ENCODE results near the gene PTPN4.
"Not testable (repeated sequence)": the region's sequence is repeated elsewhere in the genome, so short reads cannot be mapped to it uniquely, and the experiment has no call there.

Gene PTPN4

DNA sequence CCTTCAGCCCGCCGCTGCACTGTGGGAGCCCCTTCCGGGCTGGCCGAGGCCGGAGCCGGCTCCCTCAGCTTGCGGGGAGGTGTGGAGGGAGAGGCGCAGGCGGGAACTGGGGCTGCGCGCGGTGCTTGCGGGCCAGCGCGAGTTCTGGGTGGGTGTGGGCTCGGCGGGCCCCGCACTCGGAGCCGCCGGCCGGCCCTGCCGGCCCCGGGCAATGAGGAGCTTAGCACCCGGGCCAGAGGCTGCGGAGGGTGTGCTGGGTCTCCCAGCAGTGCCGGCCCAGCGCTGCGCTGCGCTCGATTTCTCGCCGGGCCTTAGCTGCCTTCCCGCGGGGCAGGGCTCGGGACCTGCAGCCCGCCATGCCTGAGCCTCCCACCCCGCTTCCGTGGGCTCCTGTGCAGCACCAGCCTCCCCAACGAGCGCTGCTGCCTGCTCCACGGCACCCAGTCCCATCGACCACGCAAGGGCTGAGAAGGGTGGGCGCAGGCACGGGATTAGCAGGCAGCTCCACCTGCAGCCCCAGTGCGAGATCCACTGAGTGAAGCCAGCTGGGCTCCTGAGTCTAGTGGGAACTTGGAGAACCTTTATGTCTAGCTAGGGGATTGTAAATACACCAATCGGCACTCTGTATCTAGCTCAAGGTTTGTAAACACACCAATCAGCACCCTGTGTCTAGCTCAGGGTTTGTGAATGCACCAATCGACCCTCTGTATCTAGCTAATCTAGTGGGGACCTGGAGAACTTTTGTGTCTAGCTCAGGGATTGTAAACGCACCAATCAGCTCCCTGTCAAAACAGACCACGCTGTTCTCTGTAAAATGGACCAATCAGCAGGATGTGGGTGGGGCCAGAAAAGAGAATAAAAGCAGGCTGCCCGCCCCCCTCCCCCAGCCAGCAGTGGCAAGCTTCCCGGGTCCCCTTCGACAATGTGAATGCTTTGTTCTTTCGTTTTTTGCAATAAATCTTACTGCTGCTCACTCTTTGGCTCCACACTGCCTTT lies 237.5 kb downstream of the PTPN4 start:
- H3K9me3 Mint-ChIP-seq; DNase-seq; H3K4me1 Mint-ChIP-seq (ENCODE audit: low read depth); H3K4me3 Mint-ChIP-seq; H3K27ac Mint-ChIP-seq; H3K36me3 Mint-ChIP-seq (ENCODE audit: low read depth); H3K27me3 Mint-ChIP-seq: not testable (repeated sequence)

DNA sequence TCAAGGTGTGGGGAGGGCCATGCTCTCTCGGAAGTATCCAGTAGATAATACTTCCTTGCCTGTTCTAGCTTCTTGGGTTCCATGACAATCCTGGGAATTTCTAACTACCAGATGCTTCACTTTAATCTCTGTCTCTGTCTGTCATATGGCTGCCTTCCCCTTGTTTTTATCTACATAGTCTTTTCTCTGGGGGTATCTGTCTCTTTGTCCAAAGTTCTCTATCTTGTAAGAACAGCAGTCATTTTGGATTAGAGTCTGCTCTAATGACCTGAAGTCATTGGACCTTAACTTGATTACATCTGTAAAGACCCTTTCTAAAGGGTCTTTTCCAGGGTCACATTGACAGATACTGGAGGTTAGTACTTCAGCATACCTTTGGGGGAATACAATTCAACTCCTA lies 241.7 kb downstream of the PTPN4 start:
- H3K27me3 Mint-ChIP-seq: no peaks in the 10 kb centered on the region
- H3K4me3 Mint-ChIP-seq: no peak overlapping the region
- H3K36me3 Mint-ChIP-seq (ENCODE audit: low read depth): no peaks in the 10 kb centered on the region
- peaks cover 2% of the 10 kb centered on the region for H3K4me1 Mint-ChIP-seq (ENCODE audit: low read depth)
- no peak overlapping the region for H3K27ac Mint-ChIP-seq
- no peaks in the 10 kb centered on the region for H3K9me3 Mint-ChIP-seq
- no peak for DNase-seq

DNA sequence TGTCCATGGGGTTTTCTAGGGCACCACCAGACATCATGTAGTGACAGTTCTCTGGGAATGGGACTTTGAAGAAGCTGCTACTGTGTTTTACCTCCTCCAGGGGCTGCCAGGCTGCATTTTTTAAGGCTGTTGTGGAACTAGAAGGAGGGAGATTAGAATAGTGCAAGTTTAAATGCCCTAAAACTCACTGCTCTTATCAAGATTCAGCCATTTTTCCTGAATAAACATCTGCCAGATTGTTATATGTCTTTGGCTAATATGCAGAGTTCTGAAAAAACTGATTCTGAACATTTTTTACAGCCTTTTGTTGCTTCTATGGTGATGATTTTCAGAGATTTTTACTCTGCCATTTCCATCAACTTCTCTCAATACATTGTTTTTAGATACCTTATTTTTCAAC lies 244.5 kb downstream of the PTPN4 start:
- Mint-ChIP-seq H3K4me3 (no peak overlapping the region), H3K4me1 (ENCODE audit: low read depth) (peaks cover 2% of the 10 kb centered on the region), H3K36me3 (ENCODE audit: low read depth) (no peaks in the 10 kb centered on the region), H3K27ac (no peak overlapping the region), H3K27me3 (no peaks in the 10 kb centered on the region), H3K9me3 (no peaks in the 10 kb centered on the region)
- DNase-seq: no peak

DNA sequence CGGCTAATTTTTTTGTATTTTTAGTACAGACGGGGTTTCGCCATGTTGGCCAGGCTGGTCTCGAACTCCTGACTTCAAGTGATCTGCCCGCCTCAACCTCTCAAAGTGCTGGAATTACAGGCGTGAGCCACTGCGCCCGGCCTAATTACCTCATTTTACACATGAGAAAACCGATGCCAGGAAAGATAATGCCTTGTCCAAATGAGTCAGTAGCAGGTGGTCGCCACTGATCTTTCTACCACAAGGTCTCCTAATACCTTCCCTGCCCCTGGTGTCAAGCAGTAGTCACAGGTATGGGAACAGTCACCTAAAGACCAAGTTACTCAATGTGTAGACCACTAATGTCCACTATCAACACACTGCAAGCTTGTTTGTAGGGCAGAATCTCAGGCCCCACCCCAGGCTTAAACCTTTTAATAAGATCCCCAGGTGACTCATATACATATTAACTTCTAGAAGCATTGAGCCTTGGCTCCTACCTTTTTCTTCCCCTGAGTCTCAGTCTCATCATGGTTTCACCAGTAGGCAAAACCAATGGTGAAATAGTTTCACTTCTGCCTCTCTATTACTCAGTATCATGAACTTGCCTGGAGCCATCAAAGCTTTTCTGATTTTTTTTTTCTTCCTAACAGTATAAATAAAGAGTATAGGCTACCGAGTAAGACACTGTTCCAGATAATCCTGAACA lies 246.3 kb downstream of the PTPN4 start:
- Mint-ChIP-seq H3K4me1 (ENCODE audit: low read depth) (peaks cover 2% of the 10 kb centered on the region), H3K27ac (no peak overlapping the region), H3K36me3 (ENCODE audit: low read depth) (no peaks in the 10 kb centered on the region), H3K9me3 (no peaks in the 10 kb centered on the region), H3K27me3 (no peaks in the 10 kb centered on the region), H3K4me3 (no peak overlapping the region)
- DNase-seq: no peak

DNA sequence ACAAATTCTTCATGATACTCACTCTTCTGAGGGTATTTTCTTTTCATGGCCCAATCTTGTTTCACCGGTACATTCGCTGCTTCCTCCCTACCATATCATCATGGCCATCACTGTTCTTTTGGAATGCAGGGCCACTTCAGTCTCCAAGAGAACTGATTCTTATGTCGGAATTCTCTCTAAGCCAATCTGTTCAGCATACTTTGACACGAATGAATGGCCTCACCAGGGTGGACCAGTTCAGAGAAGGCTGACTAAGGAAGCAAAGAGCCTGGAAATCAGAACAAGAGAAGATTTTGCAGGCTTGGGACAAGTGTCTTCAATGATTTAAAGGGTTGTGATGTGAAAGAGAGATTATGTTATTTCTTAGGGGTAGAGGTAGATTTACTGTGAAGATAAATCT lies 248.1 kb downstream of the PTPN4 start:
- no peak for DNase-seq
- H3K27me3 Mint-ChIP-seq: peaks cover 2% of the 10 kb centered on the region
- no peaks in the 10 kb centered on the region for H3K36me3 Mint-ChIP-seq (ENCODE audit: low read depth)
- no peak overlapping the region for H3K4me3 Mint-ChIP-seq
- H3K4me1 Mint-ChIP-seq (ENCODE audit: low read depth): peaks cover 8% of the 10 kb centered on the region
- H3K27ac Mint-ChIP-seq: no peak overlapping the region
- no peaks in the 10 kb centered on the region for H3K9me3 Mint-ChIP-seq

DNA sequence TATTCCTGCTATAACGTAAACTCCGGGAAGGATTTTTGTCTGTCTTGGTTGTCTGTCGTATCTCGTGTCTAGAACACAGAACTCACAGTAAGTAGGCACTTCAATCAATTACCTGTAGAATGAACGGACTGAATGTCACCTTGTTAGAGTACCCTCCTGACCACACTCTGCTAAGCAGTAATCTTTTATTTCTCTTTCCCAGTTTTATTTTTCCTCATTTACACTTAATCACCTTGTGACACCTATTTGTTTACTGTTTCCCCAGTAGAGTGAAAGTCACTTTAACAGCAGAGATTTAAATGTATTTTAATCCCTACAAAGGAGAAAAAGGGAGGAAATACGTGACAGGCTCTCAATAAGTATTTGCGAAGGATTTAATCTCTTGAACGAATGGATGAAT lies 252.6 kb downstream of the PTPN4 start:
- Mint-ChIP-seq H3K9me3 (no peaks in the 10 kb centered on the region), H3K4me1 (ENCODE audit: low read depth) (peaks cover 19% of the 10 kb centered on the region), H3K27me3 (peaks cover 2% of the 10 kb centered on the region), H3K4me3 (peak overlapping the region; percentile 77), H3K27ac (peak overlapping the region; percentile 26), H3K36me3 (ENCODE audit: low read depth) (no peaks in the 10 kb centered on the region)
- DNase-seq: no peak

DNA sequence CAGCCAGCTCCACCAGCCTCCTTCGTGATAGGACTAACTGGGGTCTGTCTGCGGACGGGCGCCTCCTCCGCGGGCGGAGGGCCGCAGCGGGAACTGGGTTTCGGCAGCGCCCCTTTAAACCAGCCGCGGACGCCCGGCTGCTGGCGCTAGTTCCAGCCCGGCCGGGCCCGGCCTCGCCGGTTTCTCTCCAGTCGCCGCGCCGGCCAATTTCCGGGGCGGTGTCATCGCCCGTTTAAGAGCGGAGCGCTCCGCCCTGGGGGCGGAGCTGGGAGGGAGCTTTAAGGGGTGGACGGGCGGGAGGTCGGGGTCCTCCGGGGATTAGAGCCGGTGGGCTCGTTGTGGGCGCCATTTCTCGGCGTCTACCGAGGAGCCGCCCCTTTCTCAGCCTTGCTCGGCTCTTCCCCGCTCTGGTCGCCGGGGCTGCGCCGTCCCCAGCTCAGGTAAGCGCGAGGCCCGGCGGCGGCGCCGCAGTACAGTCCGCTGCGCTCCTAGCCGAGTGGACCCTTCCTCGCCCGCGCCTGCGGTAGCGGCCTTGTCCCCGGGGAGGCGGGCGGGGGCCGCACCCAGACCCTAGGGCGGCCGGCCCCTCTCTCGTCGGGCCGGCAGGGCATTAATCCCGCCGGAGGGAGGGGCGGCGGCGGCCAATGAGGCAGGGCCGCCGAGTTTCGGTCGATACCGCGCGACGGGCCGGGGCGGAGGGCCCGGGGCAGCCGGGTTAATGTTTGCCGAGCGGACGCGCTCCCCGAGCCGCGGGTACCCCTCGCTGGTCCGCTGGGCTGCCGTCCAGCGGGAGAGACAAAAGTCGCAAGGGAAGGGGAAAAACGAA lies 253.3 kb downstream of the PTPN4 start, which contains the start of gene EPB41L5:
TSS of gene EPB41L5 (plus strand) at position 307 of the 826 bp plus-strand sequence. CDS start 6,008 bp downstream, outside the sequence.
- H3K36me3 Mint-ChIP-seq (ENCODE audit: low read depth): no peaks in the 10 kb centered on the region
- peaks cover 19% of the 10 kb centered on the region for H3K4me1 Mint-ChIP-seq (ENCODE audit: low read depth)
- no peaks in the 10 kb centered on the region for H3K9me3 Mint-ChIP-seq
- H3K27me3 Mint-ChIP-seq: peaks cover 2% of the 10 kb centered on the region
- peak; percentile 89 for DNase-seq
- H3K4me3 Mint-ChIP-seq: peak within 1 kb of the TSS; percentile 77
- peak within 1 kb of the TSS; percentile 53 for H3K27ac Mint-ChIP-seq

DNA sequence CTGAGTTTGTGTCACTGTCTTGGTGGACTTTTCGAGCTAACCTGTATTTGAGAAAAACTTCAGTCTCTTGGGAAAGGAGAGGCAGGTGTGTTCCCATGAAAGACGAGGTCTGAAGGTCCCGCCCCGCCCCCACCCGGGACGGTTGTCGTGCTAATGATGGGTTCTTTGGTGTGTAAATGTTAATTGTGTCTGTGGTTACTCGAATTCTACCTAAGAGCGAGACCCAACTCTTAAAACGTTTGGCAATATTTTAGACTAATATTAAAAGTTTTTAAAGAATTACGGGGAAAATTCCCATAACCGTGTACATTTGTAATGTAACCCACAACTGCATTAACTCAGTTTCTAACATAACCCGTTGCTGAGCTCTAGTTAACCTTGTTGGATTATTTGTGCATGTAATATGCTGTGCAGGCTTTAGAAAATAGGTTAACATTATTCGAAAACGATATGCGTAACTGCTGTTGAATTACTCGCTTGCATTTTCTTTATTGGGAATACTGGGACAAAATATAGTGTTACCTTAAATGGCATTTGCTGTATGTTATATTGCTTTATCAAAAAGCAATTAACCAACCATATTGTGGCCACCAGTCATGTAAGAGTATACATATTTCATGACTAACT lies 254.0 kb downstream of the PTPN4 start:
- no peak for DNase-seq
- Mint-ChIP-seq H3K27ac (peak overlapping the region; percentile 53), H3K36me3 (ENCODE audit: low read depth) (no peaks in the 10 kb centered on the region), H3K4me1 (ENCODE audit: low read depth) (peaks cover 19% of the 10 kb centered on the region), H3K4me3 (peak overlapping the region; percentile 77), H3K9me3 (no peaks in the 10 kb centered on the region), H3K27me3 (peaks cover 2% of the 10 kb centered on the region)

DNA sequence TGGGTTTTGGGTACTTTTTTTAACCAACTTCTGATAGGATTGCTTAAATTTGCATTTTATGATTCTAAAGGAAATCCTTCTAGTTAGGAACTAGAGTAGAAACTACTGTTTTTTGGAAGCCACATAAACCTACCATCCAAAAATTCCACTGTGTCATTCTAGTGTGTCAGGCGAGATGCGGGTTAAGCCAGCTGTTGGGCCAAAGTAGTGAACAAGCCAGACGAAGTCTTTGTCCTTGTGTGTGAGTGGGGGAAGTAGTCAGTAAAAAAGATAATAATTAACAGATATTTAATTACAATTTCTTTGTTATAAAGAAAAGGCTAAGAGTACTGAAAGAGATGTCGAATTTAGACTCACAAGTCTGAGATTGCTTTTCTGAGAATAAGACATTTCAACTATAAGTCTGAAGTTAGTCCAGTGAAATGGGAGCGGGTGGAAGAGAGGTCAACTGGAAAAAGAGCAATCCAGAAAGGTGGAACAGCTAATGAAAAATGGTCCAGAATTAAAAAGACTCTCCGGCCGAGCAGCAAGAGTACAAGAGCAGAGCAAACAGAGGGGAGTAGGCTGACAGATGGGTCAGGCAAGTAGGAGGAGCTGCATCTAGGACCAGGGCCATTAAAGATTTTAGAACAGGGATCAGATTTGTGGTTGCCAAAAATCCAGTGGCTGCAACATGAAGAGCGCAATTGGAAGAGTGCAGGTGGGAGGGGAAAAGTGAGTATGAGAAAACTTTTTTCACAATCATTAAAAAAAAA lies 254.7 kb downstream of the PTPN4 start:
- Mint-ChIP-seq H3K36me3 (ENCODE audit: low read depth) (no peaks in the 10 kb centered on the region), H3K9me3 (no peaks in the 10 kb centered on the region), H3K27ac (no peak overlapping the region), H3K4me1 (ENCODE audit: low read depth) (peaks cover 19% of the 10 kb centered on the region), H3K4me3 (peak overlapping the region; percentile 77), H3K27me3 (peaks cover 2% of the 10 kb centered on the region)
- DNase-seq: no peak

DNA sequence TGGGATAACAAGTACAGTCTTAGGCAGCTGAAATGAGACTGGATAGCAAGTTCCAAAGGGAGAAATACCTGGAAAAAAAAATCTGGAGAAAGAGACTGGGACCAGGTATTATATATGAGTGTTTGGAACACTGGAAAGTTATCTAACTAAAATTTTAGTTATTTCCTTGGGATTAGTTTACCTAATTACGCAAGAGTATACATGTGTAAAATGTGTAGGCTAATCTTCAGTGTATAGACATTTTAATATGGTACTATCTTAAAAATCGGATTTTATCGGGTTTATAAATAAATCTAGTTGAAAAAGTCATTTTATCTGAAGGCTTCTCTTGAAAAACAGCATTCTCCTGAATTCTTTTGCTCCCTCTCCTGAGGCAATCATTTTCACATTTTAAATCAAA lies 257.1 kb downstream of the PTPN4 start:
- peaks cover 19% of the 10 kb centered on the region for H3K4me1 Mint-ChIP-seq (ENCODE audit: low read depth)
- no peak overlapping the region for H3K4me3 Mint-ChIP-seq
- H3K36me3 Mint-ChIP-seq (ENCODE audit: low read depth): peaks cover 4% of the 10 kb centered on the region
- H3K27ac Mint-ChIP-seq: no peak overlapping the region
- no peaks in the 10 kb centered on the region for H3K27me3 Mint-ChIP-seq
- DNase-seq: no peak
- H3K9me3 Mint-ChIP-seq: no peaks in the 10 kb centered on the region

DNA sequence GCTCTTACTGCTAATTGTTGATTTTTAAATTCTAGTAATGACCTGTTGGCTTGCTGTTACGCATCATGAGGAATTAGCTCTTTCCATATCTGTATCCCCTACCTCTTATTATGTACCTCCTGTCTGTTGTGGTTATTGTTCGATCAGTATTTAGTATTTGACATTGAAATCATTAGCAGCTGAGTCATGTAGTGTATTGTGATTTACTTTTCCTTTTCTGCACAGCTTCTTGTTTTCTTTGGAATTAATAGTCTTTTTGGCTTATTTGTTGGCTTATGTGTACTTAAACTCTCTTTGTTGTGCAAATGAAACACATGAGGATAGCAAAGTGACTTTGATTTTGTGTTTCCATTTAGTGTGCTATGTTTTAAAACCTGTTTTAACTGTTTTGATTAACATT lies 257.5 kb downstream of the PTPN4 start:
- peaks cover 18% of the 10 kb centered on the region for H3K4me1 Mint-ChIP-seq (ENCODE audit: low read depth)
- no peak for DNase-seq
- H3K4me3 Mint-ChIP-seq: no peak overlapping the region
- no peaks in the 10 kb centered on the region for H3K9me3 Mint-ChIP-seq
- H3K27ac Mint-ChIP-seq: no peak overlapping the region
- H3K27me3 Mint-ChIP-seq: no peaks in the 10 kb centered on the region
- H3K36me3 Mint-ChIP-seq (ENCODE audit: low read depth): peaks cover 4% of the 10 kb centered on the region

DNA sequence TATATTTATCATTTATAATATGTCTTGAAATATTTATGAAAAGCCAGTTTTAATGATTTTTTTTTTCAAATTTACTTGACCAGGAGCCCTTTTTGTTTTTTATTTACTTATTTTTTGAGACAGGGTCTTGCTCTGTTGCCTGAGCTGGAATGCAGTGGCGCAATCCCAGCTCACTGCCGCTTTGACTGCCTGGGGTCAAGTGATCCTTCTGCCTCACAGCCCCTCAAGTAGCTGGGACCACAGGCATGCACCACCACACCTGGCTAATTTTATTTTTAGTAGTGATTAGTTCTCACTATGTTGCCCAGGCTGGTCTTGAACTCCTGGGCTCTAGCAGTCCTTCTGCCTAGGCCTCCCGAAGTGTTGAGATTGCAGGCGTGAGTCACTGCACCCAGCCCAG lies 258.8 kb downstream of the PTPN4 start:
- Mint-ChIP-seq H3K4me3 (no peak overlapping the region), H3K36me3 (ENCODE audit: low read depth) (peaks cover 13% of the 10 kb centered on the region), H3K27ac (no peak overlapping the region), H3K27me3 (no peaks in the 10 kb centered on the region), H3K9me3 (no peaks in the 10 kb centered on the region), H3K4me1 (ENCODE audit: low read depth) (peaks cover 10% of the 10 kb centered on the region)
- DNase-seq: no peak

DNA sequence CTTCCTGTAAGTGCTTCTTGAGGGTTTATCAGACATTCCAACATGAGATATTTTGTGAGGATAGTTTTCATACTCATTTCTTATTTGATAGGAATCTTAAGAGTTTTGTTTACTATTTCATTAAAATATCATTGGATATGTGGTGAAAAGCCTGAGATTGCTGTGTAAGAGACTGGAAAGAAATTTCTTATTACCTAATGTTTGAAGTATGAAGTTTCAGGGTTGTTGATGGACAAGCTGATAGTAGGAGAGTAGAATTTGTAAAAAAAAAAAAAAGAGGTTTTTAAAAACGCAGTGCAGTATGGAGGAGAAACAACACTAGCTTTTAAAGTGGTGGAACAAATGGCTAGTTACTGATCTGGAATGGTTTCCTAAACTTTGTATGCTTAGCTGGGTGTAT lies 260.8 kb downstream of the PTPN4 start:
- Mint-ChIP-seq H3K4me1 (ENCODE audit: low read depth) (no peaks in the 10 kb centered on the region), H3K9me3 (peaks cover 7% of the 10 kb centered on the region), H3K27me3 (no peaks in the 10 kb centered on the region), H3K4me3 (no peak overlapping the region), H3K27ac (no peak overlapping the region), H3K36me3 (ENCODE audit: low read depth) (peaks cover 28% of the 10 kb centered on the region)
- DNase-seq: no peak
